Cardiac fibroblast (primary cell): ENCODE measurements around the gene DNAH7.

Source experiments
- DNase-seq, 2 donors: peaks; one replicate each; pipeline versions ENCODE4 v3.0.0 to v3.0.0-alpha.2; 2010; ENCODE audit warnings: low read depth in 2 of 2
- H3K4me3 ChIP-seq, 2 donors: replicated peaks in 1 of 2; 1 replicate in 1 of 2; 2 replicates in 1 of 2; pipeline ENCODE4 v1.5.1; 2011; ENCODE audit warnings: low read depth in 2 of 2, low read length in 2 of 2, mild to moderate bottlenecking in 2 of 2, moderate library complexity in 1 of 2
- TF ChIP-seq, protein P1 (sequence below): IDR thresholded peaks from one replicate; pipeline ENCODE4 v1.5.1; 2011; ENCODE audit warnings: low read depth, mild to moderate bottlenecking, low read length, inconsistent platforms

The DNAH7 gene

GRCh38 chr2:195813421-195813820 is 255.2 kb downstream of the DNAH7 start:
- DNase-seq = peak; percentile 13 to 22
- TF ChIP-seq, protein P1, sequence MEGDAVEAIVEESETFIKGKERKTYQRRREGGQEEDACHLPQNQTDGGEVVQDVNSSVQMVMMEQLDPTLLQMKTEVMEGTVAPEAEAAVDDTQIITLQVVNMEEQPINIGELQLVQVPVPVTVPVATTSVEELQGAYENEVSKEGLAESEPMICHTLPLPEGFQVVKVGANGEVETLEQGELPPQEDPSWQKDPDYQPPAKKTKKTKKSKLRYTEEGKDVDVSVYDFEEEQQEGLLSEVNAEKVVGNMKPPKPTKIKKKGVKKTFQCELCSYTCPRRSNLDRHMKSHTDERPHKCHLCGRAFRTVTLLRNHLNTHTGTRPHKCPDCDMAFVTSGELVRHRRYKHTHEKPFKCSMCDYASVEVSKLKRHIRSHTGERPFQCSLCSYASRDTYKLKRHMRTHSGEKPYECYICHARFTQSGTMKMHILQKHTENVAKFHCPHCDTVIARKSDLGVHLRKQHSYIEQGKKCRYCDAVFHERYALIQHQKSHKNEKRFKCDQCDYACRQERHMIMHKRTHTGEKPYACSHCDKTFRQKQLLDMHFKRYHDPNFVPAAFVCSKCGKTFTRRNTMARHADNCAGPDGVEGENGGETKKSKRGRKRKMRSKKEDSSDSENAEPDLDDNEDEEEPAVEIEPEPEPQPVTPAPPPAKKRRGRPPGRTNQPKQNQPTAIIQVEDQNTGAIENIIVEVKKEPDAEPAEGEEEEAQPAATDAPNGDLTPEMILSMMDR = no peak
- H3K4me3 ChIP-seq = no peak overlapping the region

- no peak for DNase-seq
- TF ChIP-seq, protein P1 = no peak
- H3K4me3 ChIP-seq = no peak overlapping the region
These were observed 258.1 kb downstream of the DNAH7 start for GRCh38 chr2:195810340-195811098.

GRCh38 chr2:195808189-195808588 is 260.4 kb downstream of the DNAH7 start:
- DNase-seq = no peak
- TF ChIP-seq, protein P1 = no peak
- no peak overlapping the region for H3K4me3 ChIP-seq

DNA sequence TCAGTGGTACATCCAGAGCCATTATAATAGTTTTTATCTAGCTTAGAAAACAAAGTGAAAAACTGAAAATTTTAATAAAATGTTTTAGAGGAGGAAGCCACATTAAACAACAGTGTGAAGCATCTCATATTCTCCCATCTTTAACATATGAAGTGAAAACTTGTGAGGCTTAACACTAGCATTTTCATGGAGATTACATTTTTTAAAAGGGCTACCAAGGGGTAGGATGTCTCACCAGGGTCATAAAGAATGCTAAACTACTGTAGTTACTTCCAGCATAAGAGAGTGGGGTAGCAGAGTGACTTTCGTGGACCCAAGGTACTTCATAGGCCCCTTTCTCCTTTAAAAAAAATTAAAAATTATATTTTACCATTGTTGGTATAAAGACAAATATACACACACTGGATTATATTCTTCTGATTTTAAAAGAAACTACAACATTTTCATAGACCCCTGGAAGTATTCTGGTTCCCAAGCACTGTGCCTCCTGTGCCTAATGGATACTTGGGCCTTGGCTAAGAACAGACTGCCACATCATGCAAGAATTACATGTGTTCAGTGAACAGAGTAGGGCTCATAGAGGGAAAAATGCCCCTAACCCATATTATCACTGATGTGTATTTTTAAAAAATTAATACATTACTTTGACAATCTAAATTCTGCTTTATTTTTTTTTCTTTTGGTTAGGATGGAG is 263.2 kb downstream of the DNAH7 start:
- TF ChIP-seq, protein P1 = no peak
- no peak for DNase-seq
- no peak overlapping the region for H3K4me3 ChIP-seq

GRCh38 chr2:195795879-195796278 is 272.8 kb downstream of the DNAH7 start:
- DNase-seq = no peak
- TF ChIP-seq, protein P1 = no peak

DNA sequence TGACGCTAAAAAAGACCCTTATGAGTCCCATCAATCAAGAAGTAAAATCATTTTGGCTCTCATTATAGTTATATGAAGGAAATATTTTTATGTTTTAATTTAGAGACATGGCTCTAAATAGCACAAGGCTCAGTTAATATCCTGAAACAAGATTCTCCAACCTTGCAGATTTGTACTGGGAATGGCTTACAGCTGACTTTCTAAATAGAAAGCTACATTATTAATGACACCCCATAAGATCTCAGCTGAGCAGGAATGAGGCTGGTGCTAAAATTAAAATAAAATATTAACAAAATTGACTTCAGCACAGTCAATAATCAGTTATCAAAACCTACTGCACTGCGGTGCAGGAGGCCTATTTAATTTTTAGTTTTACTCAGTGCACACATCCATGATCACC is 274.8 kb downstream of the DNAH7 start:
- H3K4me3 ChIP-seq = no peak overlapping the region
- TF ChIP-seq, protein P1 = no peak
- DNase-seq = no peak

More at GRCh38 chr2:195795879-195796278, 272.8 kb downstream of the DNAH7 start:
- no peak overlapping the region for H3K4me3 ChIP-seq
